Ascending aorta (tissue), 2 donors: Measurements from ENCODE around the gene ITGAL. TPM values are rescaled to one million over a fixed set of nuclear protein-coding genes. Genes with fewer than 3 reads are reported as not detected.
"Not testable (repeated sequence)": the region's sequence is repeated elsewhere in the genome, so short reads cannot be mapped to it uniquely, and the experiment has no call there.

Source experiments
- DNase-seq, 2 donors: peaks; one replicate each; pipeline ENCODE4 v3.0.0-alpha.2; 2019; ENCODE audit warnings: low spot score in 2 of 2
- H3K27ac ChIP-seq, 2 donors: fragments of 200-600 bp; sonication (generic); one replicate each; pipeline ENCODE4 v1.5.1; 2016 to 2017; ENCODE audit warnings: mild to moderate bottlenecking in 1 of 2
- H3K27me3 ChIP-seq: fragments of 200-600 bp; sonication (generic); one replicate; pipeline ENCODE4 v1.5.1; 2017
- H3K36me3 ChIP-seq, 2 donors: fragments of 200-600 bp; sonication (generic); one replicate each; pipeline ENCODE4 v1.5.1; 2016
- H3K4me1 ChIP-seq, 2 donors: fragments of 200-600 bp; sonication (generic); one replicate each; pipeline ENCODE4 v1.5.1; 2016 to 2017; ENCODE audit warnings: mild to moderate bottlenecking in 1 of 2
- H3K4me3 ChIP-seq, 2 donors: fragments of 200-600 bp; sonication (generic); one replicate each; pipeline ENCODE4 v1.5.1; 2016 to 2017; ENCODE audit warnings: mild to moderate bottlenecking in 1 of 2
- H3K9me3 ChIP-seq, 2 donors: fragments of 200-600 bp; sonication (generic); one replicate each; pipeline ENCODE4 v1.5.1; 2016
- CTCF ChIP-seq, 3 experiments: fragments of 200-600 bp in 2 of 3; fragments of 450-650 bp in 1 of 3; sonication (generic) in 2 of 3; IDR thresholded peaks; one replicate each; pipeline ENCODE4 v1.5.1; 2016 to 2019; ENCODE audit warnings: antibody characterized with exemption in 3 of 3, mild to moderate bottlenecking in 1 of 3, moderate library complexity in 1 of 3
- intact Hi-C: fragments of 100-400 bp; cut with DNase I; formaldehyde crosslinking; loops from one replicate; pipeline ENCODE4 v1.15.1; 2023
- total RNA-seq: library from RNA; depleted of rRNA; stranded (reverse); fragments of >200 nt; gene quantifications from one replicate; pipeline ENCODE4 v1.1.0, GENCODE V29; 2016

Gene ITGAL
- total RNA-seq, 1 donor from 2014 or later, result 0.11 TPM

GRCh38 chr16:30473231-30474073 is 910 bp downstream of the ITGAL start:
- no peaks in the 10 kb centered on the region for H3K9me3 ChIP-seq
- H3K27me3 ChIP-seq, result no peaks in the 10 kb centered on the region
- peaks cover 0 to 6% of the 10 kb centered on the region in 2 donors for H3K4me1 ChIP-seq
- no peak for TF ChIP-seq CTCF (IDR thresholded peaks at IDR 0.05)
- no peaks in the 10 kb centered on the region for H3K36me3 ChIP-seq
- no peak for DNase-seq
- H3K27ac ChIP-seq, result no peak overlapping the region
- H3K4me3 ChIP-seq, result no peak overlapping the region
- intact Hi-C loops, result no loop called here

- H3K4me1 ChIP-seq, result peaks cover 0 to 6% of the 10 kb centered on the region in 2 donors
- intact Hi-C loops, result no loop called here
- DNase-seq, result no peak
- TF ChIP-seq CTCF (IDR thresholded peaks at IDR 0.05), result no peak
- H3K27ac ChIP-seq, result no peak overlapping the region
- H3K36me3 ChIP-seq, result no peaks in the 10 kb centered on the region
- no peaks in the 10 kb centered on the region for H3K27me3 ChIP-seq
- no peaks in the 10 kb centered on the region for H3K9me3 ChIP-seq
- no peak overlapping the region for H3K4me3 ChIP-seq
These were observed 1.5 kb downstream of the ITGAL start for GRCh38 chr16:30474074-30474452.

GRCh38 chr16:30474684-30475083 is 2.1 kb downstream of the ITGAL start:
- H3K4me1 ChIP-seq, result peaks cover 0 to 1% of the 10 kb centered on the region in 2 donors
- no peak for TF ChIP-seq CTCF (IDR thresholded peaks at IDR 0.05)
- intact Hi-C loops, result no loop called here

DNA sequence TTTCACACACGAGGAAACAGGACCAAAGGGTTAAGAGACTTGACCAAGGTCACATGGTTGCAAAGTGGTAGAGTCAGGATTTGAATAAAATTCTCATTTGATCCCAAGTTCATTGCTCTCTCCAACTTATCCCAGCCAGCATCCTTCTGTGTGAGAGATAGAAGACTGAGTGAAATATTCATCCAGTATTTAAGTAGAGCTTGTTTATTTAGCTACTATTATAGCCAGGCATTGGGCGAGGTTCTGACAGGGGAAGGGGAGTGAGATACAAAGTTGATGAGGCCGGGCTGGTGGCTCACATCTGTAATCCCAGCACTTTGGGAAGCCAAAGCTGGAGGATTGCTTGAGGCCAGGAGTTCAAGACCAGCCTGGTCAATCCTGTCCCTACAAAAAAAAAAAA is 4.4 kb downstream of the ITGAL start:
- intact Hi-C loops, result no loop called here
- no peaks in the 10 kb centered on the region for H3K27me3 ChIP-seq
- no peak for TF ChIP-seq CTCF (IDR thresholded peaks at IDR 0.05)
- no peaks in the 10 kb centered on the region for H3K36me3 ChIP-seq
- H3K4me1 ChIP-seq, result no peaks in the 10 kb centered on the region
- H3K4me3 ChIP-seq, result no peak overlapping the region
- no peak overlapping the region for H3K27ac ChIP-seq
- no peak for DNase-seq
- H3K9me3 ChIP-seq, result no peaks in the 10 kb centered on the region

More at GRCh38 chr16:30474684-30475083, 2.1 kb downstream of the ITGAL start:
- no peak for DNase-seq
- Histone ChIP-seq H3K27ac (no peak overlapping the region), H3K36me3 (no peaks in the 10 kb centered on the region), H3K4me3 (no peak overlapping the region), H3K9me3 (no peaks in the 10 kb centered on the region), H3K27me3 (no peaks in the 10 kb centered on the region)

- H3K27ac ChIP-seq, H3K9me3 ChIP-seq, intact Hi-C loops, H3K4me1 ChIP-seq, H3K4me3 ChIP-seq, DNase-seq, H3K27me3 ChIP-seq, H3K36me3 ChIP-seq: not testable (repeated sequence)
These were observed 5.2 kb downstream of the ITGAL start for GRCh38 chr16:30477773-30478172.

DNA sequence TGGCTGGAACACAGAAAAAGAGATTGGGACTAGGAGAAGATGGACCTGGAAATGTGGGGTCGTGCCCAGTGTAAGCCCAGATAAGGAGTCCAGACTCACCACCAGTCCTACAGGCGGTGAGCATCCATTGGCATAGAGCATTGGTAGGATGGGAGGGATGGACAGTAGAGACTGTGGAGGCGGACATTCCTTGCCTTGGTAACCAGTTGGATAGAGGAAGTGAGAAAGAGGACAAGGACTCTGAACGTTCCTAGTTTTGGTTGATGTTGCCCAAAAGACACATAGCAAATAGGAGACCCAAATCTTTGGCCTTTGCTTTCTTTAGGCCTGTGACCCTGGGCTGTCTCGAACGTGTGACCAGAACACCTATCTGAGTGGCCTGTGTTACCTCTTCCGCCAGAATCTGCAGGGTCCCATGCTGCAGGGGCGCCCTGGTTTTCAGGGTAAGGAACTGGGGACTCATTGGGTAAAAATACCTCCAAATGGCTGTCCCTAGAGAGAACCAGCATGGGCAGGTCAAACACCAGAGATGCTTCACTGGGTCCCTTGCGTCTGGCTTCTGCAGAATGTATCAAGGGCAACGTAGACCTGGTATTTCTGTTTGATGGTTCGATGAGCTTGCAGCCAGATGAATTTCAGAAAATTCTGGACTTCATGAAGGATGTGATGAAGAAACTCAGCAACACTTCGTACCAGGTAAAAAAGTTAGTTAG is 6.4 kb downstream of the ITGAL start:
- Histone ChIP-seq H3K4me3 (no peak overlapping the region), H3K9me3 (no peaks in the 10 kb centered on the region), H3K27me3 (no peaks in the 10 kb centered on the region), H3K36me3 (no peaks in the 10 kb centered on the region), H3K4me1 (no peaks in the 10 kb centered on the region), H3K27ac (no peak overlapping the region)
- intact Hi-C loops, result no loop called here
- DNase-seq, result no peak
- TF ChIP-seq CTCF (IDR thresholded peaks at IDR 0.05), result no peak
